Activated CD4-positive, CD25-positive, alpha-beta regulatory T cell treated with anti-CD3 and anti-CD28 coated beads, Interleukin-2, amount 50 U/mL, for 72 hours (primary cell): ENCODE results near the gene PNMA5.
A peak's percentile ranks its signal among the peaks of the same experiment; 100 is the strongest.
"Not testable (repeated sequence)": the region's sequence is repeated elsewhere in the genome, so short reads cannot be mapped to it uniquely, and the experiment has no call there.

ENCODE experiments used
- DNase-seq: peaks from one replicate; pipeline ENCODE4 v3.0.0; 2021

The PNMA5 gene

DNA sequence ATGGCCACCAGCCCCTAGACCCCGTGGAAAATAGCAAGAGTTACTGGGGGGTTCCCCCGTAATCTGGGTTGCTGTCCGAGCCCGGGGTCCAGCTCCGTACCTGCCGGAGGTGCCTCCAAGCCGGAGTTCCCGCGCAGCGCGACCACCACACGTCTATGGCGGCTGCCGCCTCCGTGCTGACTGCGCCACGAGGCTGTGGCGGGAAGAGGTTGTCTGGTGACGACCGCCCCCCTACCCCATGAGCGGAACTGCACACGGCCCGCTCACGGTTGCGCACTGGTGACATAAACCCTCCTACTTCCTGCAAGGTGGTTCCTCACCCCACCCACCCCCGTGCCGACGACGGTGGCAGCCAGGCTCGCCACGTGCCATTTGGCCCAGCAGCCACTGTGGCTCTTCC, at the start of gene PNMA5:
PNMA5 (minus strand) TSS at position 184 of the 400 bp plus-strand sequence. CDS start 2,518 bp downstream, outside the sequence.
- no peak for DNase-seq

DNA sequence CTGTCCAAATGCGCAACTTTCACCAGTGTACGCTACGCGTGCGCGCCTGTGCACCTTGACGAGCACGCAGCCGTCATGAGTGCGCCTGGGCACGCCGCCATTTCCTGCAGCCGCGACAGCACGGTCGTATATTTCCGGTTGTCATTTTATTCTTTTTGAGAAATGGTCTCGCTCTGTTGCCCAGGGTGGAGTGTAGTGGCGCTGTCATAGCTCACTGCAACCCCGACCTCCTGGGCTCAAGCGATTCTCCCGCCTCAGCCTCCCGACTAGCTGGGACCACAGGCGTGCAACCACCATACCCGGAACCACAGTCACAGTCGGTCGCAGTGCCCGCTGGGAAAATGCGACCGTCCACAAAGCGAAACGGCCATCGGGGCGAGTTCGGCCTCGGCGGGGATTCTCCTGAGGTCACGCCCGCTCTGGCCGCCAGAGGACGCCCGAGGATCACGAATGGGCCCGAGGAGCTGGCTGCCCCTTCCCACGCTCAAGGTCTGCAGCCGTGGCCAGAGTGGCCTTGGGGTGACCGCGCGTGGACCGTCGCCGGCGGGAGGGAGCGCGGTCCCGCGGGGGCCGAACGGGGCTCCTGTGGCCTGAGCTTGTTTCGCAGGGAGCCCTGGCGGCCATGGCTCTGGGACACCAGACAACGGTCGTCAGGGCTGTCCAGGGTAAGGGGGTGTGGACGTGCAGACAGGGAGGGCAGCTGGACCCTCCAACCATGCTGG, 38.6 kb upstream of the PNMA5 start:
- DNase-seq, result peak; percentile 83

DNA sequence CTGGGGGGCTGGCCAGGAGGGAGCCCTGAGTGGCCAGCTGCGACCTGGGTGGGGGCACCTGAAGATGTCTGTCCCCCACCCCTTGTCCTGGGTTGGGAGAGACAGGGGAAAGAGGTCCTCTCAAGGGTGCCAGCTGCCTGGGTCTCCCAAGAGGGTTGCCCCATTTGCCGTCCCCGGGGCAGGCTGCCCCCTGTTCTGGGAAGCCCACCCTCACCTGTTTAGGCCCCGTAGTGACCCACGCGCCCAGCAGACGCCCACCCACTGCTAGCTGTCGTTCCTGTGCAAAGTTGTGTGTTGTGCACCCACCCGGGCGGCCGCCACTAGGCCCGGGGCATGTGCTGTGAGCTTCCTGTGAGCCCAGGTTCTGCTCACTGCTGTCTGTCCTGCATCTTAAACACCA, 36.9 kb upstream of the PNMA5 start:
- no peak for DNase-seq

DNA sequence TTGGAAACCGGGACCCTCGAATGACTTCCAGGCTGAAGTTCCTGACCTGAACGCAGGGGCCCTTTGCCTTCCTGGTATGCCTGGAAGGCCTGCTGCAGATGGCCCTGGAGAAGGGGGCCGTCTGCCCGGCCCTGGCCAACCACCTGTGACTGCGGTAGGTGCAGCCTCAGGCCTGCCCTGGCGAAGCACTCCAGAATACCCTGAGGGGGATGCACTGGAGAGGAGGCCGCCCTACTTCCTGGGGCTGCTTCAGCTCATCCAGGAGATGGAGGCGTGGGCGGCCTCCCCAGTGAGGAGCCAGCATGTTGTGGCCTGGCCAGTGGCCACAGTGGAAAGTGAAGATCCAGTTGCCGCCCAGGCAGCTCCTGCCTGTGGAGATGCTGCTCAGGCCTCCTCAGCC, 36.0 kb upstream of the PNMA5 start:
- no peak for DNase-seq

DNA sequence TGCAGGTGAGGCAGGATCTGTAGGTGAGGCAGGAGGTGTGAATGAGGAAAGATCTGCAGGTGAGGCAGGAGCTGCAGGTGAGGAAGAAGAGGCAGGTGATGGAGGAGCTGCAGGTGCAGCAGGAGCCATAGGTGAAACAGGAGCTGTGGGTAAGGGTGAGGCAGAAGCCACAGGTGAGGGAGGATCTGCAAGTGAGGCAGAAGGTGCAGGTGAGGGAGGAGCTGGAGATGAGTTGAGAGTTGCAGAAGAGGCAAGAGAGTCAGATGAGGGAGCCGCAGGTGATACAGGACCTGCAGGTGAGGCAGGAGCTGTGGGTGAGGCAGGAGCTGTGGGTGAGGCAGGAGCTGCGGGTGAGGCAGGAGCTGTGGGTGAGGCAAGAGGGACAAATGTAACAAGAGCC, 35.2 kb upstream of the PNMA5 start:
- DNase-seq, result no peak

DNA sequence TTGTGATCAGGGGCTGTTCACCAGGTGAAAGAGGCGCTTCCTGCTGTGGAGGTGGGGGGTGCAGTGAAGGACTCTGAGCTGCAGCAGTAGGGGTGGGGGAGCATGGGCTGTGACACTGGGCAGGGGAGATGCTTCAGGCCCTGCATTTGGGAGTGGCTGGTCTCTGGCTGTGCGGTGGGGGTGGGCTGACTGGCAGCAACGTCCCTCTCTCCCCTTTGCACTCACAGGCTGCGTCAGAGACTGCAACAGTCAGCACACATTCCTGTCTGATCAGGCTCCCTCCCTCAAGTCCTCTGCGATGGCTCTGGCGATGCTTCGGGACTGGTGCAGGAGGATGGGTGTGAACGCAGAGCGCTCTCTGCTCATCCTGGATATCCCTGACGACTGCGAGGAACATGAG, 34.6 kb upstream of the PNMA5 start:
- not testable (repeated sequence) for DNase-seq

DNA sequence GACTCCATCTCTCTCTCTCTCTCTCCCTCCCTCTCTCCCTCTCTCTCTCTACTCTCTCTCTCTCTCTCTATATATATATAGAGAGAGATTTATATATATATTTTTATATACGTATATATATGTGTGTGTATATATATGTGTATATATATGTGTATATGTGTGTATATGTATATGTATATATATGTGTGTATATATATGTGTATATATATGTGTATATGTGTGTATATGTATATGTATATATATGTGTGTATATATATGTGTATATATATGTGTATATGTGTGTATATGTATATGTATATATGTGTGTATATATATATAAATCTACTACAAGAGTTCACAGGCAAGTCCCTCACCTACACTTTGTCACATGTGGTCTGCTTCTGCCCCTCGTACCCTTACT, 32.6 kb upstream of the PNMA5 start:
- DNase-seq, result not testable (repeated sequence)

DNA sequence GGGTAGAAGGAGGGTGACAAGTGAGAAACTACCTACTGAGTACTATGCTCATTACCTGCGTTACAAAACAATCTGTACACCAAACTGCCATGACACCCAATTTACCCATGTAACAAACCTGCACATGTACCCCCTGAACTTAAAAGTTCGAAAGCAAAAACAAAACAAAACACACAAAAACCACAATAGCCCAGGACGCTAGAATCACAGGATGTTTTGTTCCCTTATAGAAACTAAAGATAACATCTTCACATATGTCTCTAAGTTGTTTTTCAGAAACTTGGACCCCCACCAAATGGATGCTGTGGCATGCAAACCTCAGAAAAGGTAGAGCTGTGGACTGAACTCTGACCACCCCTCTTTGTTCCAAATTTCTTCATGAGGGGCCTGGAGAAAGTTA, 25.2 kb upstream of the PNMA5 start:
- DNase-seq, result no peak

DNA sequence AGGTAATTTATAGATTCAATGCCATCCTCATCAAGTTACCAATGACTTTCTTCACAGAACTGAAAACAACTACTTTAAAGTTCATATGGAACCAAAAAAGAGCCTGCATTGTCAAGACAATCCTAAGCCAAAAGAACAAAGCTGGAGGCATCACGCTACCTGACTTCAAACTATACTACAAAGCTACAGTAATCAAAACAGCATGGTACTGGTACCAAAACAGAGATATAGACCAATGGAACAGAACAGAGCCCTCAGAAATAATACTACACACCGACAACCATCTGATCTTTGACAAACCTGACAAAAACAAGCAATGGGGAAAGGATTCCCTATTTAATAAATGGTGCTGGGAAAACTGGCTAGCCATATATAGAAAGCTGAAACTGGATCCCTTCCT, 23.3 kb upstream of the PNMA5 start:
- DNase-seq, result not testable (repeated sequence)

DNA sequence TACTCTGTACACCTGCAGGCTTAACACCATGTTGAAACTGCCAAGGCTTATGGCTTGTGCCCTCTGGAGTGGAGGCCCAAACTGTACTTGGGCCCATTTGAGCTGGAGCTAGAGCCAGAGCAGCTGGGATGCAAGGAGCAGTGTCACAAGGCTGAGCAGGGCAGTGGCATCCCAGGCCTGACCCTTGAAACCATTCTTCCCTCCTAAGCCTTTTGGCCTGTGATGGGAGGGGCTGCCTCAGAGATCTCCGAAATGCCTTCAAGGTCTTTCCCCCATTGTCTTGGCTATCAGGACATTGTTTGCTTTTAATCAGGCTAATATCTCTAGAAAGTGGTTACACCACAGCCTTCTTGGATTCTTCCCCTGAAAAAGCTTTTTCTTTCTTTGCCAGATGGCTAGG, 10.9 kb upstream of the PNMA5 start:
- DNase-seq, result no peak

DNA sequence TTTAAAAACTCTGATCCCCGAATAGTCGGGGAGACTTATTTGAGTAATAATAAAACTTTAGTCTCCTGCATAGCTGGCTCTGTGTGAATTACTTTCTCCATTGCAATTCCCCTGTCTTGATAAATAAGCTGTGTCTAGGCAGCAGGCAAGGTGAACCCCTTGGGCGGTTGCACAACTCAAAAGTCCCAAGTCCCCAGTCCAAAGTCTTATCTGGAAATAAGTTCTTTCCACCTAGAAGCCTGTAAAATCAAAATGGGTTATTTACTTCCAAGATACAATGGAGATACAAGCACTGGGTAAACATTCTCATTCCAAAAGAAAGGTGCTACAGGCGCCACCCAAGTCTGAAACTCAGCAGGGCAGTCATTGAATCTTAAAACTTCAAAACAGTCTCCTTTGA, 10.1 kb upstream of the PNMA5 start:
- no peak for DNase-seq

DNA sequence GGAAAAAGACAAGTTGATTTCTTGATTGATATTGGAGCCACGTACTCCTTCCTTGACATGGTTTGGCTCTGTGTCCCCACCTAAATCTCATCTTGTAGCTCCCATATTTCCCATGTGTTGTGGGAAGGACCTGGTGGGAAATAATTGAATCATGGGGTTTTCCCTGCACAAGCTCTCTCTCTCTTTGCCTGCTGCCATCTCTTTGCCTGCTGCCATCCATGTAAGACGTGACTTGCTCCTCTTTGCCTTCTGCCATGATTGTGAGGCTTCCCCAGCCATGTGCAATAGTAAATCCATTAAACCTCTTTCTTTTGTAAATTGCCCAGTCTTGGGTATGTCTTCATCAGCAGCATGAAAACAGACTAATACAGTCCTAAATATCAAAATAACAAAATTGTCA, 8.3 kb upstream of the PNMA5 start:
- DNase-seq, result not testable (repeated sequence)

DNA sequence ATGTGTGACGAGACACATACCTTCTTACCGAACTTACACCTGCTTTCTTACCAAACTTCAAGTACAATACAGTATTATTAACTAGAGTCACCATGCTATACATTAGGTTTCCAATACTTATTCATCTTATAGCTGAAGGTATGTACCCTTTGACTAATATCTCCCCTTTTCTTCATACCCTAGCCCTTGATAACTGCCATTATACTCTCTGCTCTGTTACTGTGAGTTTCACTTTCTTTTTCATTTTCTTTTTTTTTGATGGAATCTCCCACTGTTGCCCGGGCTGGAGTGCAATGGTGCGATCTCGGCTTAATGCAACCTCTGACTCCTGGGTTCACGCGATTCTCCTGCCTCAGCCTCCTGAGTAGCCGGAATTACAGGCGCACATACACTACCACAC, 3.4 kb upstream of the PNMA5 start:
- DNase-seq, result no peak

DNA sequence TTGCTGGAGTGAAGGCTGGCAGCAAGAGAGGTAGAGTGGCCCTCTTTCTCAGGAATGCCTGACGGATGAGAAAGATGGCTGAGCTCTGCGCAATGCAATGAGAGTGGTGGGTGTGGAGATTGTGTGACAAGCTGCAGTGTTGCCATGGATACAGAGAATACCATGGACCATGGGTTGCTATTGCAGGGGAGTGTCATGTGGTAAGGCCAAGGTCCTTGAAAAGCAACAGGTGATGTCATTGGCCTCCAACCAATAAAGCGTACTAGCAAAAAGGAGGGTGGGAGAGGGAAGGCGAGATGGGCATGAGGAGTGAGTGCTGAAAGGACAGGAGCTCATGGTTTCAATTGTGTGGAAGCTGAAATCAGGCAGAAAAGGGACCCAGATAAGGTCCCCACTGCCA, 1.8 kb downstream of the PNMA5 start:
- no peak for DNase-seq

DNA sequence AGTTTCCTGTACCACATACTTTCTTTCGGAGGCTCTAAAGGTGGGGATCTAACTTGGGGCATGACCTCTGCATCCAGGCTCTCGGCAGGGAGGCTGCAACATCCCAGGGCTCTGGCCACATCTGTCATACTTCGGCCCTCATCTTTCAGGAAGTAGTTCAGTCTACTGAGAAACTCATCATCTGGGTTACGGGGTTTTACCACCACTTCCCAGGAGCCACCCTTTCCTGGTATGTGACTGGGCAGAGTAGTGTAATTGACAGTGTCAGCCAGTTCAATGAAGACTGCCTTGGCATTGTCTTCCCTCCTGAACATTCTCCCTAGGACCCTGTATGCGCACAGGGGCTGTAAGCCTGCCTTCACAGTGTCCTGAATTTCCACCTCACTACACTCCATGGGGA, 2.8 kb downstream of the PNMA5 start:
- no peak for DNase-seq

DNA sequence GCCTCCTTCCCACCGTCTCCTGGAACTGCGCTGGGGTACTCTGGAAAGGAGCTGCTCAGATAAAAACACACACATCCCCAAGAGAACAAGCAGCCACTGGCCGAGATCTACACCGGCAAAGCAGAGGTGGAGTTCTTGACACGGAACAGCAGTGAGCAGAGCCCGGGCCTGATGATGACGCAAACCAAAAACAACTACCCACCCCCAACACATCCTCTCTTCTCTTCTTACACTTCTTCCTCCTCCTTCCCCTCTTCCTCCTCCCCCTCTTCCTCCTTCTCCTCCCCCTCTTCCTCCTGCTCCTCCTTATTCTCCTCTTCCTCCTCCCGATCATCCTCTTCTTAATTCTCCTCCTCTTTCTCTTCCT, 4.6 kb downstream of the PNMA5 start:
- DNase-seq, result no peak

DNA sequence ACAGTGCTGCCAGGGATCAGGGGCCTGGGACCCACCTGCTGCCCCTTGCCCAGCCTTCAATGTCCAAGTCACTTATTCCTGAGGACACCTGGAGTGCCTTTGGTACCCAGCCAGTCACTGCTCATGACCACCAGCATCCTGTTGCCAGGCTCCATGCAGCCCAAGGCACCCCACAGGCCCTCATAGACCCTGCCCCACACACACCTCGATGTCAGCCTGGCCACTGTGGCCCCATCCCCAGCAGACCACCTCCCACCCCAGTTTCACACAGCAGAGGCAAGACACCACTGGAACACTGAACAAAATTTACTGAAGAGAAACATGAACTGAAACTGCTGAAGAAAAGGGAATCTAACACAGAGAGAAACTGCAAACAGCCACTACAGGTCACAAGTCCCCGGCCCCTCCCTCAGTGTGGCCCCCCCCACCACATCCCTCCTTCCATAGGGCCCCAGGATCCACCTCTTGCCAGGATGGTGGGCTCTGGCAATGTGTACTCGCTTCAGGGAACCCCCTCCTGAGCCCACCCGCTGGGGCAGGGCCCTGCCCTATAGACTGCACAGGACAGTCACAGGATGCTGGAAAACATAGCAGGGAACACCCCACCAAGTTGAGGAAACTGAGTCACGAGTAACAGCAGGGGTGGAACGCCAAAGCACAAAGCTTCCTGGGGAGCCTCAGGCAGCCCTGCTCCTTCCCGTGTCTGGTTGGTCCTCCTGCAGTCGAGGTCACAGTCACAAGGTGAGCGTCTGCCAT, 5.2 kb downstream of the PNMA5 start:
- DNase-seq, result no peak

DNA sequence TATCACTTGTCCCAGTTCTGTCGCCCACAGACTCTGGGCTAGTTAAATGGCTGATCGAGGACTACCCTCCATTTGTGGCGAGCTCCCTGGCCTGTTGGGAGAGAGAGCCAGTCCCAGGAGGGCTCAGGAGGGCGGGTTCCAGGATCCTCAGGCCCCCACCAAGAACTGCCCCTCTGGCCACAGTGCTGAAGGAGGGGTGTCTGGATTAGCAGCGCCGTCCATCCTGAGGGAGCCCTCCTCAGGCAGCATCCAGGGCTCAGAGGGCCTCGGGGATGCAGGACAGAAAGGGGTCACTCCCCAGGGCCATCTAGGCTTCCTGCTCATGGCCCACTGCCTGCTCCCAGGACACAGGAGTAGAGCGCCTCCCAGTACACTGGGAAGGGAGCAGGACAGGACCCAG, 6.1 kb downstream of the PNMA5 start:
- no peak for DNase-seq

DNA sequence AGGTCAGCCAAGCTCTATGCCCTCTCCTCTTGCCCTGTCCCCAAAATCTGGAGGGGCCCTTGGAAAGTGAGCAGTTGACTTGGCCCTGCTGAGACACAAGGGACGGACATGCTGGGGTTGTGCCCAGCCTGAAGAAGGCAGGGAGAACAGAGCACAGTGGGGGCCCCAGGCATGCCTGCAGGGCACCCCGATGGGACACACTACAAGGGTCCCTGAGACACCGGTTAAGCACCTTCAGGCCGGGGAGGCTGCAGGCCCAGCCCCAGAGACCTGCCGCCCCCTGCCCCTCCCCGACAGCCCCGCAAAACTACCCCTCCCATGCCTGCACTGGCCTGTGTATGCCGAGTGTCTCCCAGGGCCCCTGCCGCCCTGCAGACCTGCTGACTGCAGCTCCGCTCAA, 6.8 kb downstream of the PNMA5 start:
- DNase-seq, result not testable (repeated sequence)

DNA sequence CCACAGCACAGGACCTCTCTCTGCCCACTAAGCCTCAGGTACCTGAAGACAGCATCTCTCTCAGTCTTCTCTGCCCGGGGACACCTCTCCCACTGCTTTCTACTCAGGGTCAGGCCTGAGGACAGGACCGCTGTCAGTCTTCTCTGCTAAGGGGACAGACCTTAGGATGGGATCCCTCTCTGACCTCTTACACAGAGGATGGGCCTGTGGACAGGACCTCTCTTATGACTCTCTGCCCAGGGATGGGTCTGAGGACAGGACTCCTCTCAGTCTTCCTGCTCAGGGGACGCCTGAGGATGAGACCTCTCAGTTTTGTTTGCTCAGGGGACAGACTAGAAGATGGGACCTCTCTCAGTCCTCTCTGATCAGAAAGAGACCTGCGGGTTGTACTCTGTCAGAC, 8.5 kb downstream of the PNMA5 start:
- DNase-seq, result not testable (repeated sequence)

DNA sequence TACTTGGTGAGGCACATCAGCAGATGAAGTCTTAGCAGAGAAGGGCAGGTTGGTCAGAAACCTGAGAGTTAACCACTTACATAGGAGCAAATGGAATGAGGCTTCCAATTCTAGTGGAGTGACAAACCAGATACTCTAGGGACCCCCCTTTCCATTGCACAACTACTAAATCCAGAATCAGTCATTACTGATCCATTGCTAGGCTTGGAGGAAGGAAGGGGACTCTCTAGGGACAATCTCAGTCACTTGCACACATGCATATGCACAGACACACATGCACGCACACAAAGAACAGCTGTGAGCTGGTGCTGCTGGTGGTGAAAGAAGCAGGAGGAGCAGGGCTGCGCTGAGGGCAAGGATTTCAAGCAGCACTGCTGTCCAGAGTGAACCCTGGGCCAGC, 25.7 kb downstream of the PNMA5 start:
- no peak for DNase-seq

DNA sequence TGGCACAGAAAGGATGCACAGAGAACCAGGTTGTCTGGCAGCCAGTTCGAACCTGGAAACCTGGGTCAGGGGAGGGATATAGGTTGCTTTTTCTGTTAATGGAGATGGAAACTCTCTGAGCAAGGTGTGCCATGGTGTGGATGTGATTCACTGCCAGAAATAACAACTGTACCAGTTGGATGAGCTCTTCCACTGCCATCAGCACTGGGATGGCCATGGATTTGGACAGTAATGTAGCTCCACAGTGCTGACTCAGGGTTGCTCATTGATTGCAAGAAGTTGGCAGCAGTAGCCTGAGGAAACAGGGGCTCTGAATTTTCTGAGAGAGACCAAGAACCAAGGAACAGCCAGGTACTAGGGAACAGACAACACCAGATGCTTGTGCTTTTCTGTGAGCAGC, 33.8 kb downstream of the PNMA5 start:
- no peak for DNase-seq

DNA sequence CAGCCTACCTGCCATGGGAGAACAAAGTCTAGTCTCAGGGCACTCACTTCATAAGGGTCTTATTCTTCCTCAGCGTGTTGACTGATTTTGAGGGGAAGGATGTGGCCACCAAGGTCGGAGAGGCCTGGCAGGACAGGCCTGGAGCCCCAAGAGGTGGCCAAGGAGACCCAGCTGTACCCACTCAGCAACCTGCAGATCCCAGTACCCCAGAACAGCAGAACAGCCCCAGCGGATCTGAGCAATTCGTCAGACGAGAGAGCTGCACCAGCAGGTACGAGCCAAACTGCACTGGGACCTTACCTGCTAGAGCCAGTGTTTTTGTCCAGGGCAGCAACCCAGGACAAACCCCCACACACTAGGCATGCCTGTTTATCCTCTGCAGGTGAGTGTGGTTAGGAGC, 34.3 kb downstream of the PNMA5 start:
- no peak for DNase-seq

DNA sequence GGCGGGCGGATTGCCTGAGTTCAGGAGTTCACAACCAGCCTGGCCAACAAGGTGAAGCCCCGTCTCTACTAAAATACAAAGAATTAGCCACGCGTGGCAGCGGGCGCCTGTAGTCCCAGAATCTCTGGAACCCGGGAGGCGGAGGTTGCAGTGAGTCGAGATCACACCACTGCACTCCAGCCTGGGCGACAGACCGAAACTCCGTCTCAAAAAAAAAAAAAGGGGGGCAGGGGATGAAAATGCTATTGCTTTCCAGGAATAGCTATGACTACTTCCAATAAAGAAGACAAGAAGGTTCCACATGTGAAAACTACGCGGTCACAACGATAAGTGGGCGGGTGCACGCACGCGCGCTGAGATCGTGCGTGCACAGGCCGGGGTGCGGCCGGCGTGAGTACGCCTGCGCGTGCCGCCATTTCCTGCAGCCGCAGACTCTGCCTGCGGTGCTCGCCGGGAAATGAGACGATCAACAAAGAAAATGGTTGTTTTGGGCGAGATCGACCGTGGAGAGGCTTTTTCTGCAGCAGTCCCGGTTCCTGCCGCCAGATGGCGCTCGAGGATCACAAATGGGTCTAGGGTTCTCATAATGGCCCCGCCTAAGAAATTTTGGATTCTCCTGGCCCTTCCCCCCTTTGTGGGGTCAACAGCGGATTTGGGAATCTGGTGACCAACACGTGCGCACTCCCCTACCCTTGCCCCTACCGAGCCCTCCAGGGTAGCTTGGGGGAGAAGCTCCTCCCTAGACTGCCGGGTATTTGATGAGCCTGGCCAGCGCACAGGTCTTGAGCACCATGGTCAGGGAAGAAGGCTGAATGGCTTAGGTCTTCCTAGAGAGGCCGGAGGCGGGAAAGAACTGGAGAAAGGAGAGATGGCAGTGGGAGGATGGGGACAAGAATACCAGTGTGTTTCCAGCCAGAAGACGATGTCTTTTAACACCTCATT, 35.1 kb downstream of the PNMA5 start:
- DNase-seq, result peak; percentile 95
